ENCODE data around the gene CHST5.

CHST5 gene
- long read RNA-seq, result 0 reads

- Histone ChIP-seq H3K4me3 (replicated peaks; ENCODE audit: insufficient read depth, low read length) (no peak within 1 kb of the TSS), H3K27me3 (ENCODE audit: insufficient read depth, poor library complexity, severe bottlenecking) (no peaks in the 10 kb centered on the region), H3K27ac (replicated peaks) (no peak within 1 kb of the TSS)
- no peak for DNase-seq (ENCODE audit: low read depth in 1 of 2, low spot score in 1 of 2)
- TF ChIP-seq CTCF (IDR thresholded peaks at IDR 0.05; ENCODE audit: insufficient read depth, low read length) (no peak), GABPA (IDR thresholded peaks at IDR 0.05; ENCODE audit: low read depth) (no peak), POLR2AphosphoS5 (IDR thresholded peaks at IDR 0.05; ENCODE audit: low read depth) (no peak), SPI1 (IDR thresholded peaks at IDR 0.05; ENCODE audit: borderline replicate concordance, low read depth) (no peak)
- TF ChIP-seq, protein P1, sequence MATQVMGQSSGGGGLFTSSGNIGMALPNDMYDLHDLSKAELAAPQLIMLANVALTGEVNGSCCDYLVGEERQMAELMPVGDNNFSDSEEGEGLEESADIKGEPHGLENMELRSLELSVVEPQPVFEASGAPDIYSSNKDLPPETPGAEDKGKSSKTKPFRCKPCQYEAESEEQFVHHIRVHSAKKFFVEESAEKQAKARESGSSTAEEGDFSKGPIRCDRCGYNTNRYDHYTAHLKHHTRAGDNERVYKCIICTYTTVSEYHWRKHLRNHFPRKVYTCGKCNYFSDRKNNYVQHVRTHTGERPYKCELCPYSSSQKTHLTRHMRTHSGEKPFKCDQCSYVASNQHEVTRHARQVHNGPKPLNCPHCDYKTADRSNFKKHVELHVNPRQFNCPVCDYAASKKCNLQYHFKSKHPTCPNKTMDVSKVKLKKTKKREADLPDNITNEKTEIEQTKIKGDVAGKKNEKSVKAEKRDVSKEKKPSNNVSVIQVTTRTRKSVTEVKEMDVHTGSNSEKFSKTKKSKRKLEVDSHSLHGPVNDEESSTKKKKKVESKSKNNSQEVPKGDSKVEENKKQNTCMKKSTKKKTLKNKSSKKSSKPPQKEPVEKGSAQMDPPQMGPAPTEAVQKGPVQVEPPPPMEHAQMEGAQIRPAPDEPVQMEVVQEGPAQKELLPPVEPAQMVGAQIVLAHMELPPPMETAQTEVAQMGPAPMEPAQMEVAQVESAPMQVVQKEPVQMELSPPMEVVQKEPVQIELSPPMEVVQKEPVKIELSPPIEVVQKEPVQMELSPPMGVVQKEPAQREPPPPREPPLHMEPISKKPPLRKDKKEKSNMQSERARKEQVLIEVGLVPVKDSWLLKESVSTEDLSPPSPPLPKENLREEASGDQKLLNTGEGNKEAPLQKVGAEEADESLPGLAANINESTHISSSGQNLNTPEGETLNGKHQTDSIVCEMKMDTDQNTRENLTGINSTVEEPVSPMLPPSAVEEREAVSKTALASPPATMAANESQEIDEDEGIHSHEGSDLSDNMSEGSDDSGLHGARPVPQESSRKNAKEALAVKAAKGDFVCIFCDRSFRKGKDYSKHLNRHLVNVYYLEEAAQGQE (IDR thresholded peaks at IDR 0.05; ENCODE audit: insufficient replicate concordance, low read depth), result no peak
Measured at GRCh38 chr16:75535901-75536300, at the start of gene CHST5. Gene CHST5, minus strand, starts transcription at chr16:75536108. Its CDS starts 5,724 bp downstream, at chr16:75530384.

DNA sequence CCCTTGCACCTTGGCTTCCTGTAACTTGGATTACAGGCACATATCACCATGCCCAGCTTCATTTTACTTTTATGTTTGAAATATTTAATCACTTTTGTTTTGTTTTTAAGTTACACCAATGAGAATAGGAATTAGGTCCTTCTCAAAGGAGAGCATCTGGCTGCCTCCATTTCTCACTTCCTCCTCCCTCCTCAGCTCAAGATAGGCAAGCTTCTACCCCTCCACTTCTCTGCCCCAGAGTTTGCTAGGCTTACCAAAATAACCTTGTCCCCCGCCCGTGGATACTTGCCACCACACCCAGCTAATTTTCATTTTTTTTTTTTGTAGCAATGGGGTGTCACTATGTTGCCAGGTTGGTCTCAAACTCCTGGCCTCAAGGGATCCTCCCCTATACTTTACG is 48.2 kb upstream of the CHST5 start:
- H3K27me3 ChIP-seq (ENCODE audit: insufficient read depth, poor library complexity, severe bottlenecking), result no peaks in the 10 kb centered on the region
- H3K4me3 ChIP-seq (replicated peaks; ENCODE audit: insufficient read depth, low read length), result no peak overlapping the region
- no peak for DNase-seq (ENCODE audit: low read depth in 1 of 2, low spot score in 1 of 2)
- TF ChIP-seq SPI1 (IDR thresholded peaks at IDR 0.05; ENCODE audit: borderline replicate concordance, low read depth) (no peak), CTCF (IDR thresholded peaks at IDR 0.05; ENCODE audit: insufficient read depth, low read length) (no peak), POLR2AphosphoS5 (IDR thresholded peaks at IDR 0.05; ENCODE audit: low read depth) (no peak), GABPA (IDR thresholded peaks at IDR 0.05; ENCODE audit: low read depth) (no peak)
- TF ChIP-seq, protein P1 (IDR thresholded peaks at IDR 0.05; ENCODE audit: insufficient replicate concordance, low read depth), result no peak
- H3K27ac ChIP-seq (replicated peaks), result no peak overlapping the region

- TF ChIP-seq SPI1 (IDR thresholded peaks at IDR 0.05; ENCODE audit: borderline replicate concordance, low read depth) (no peak), GABPA (IDR thresholded peaks at IDR 0.05; ENCODE audit: low read depth) (no peak), POLR2AphosphoS5 (IDR thresholded peaks at IDR 0.05; ENCODE audit: low read depth) (no peak), CTCF (IDR thresholded peaks at IDR 0.05; ENCODE audit: insufficient read depth, low read length) (no peak)
- TF ChIP-seq, protein P1 (IDR thresholded peaks at IDR 0.05; ENCODE audit: insufficient replicate concordance, low read depth), result no peak
Measured at GRCh38 chr16:75579281-75579834, 43.5 kb upstream of the CHST5 start.

More at GRCh38 chr16:75579281-75579834, 43.5 kb upstream of the CHST5 start:
- H3K4me3 ChIP-seq (replicated peaks; ENCODE audit: insufficient read depth, low read length), result no peak overlapping the region
- H3K27me3 ChIP-seq (ENCODE audit: insufficient read depth, poor library complexity, severe bottlenecking), result no peaks in the 10 kb centered on the region
- no peak overlapping the region for H3K27ac ChIP-seq (replicated peaks)
- no peak for DNase-seq (ENCODE audit: low read depth in 1 of 2, low spot score in 1 of 2)
